Memory B cell (primary cell): ENCODE results near the gene CAMK1D.

Experiments
- ATAC-seq: fragments of 150-1000 bp; cut with Tn5 transposase; 2 replicates; pipeline ENCODE4 v1.10.0; 2021; ENCODE audit warnings: low read depth, mild to moderate bottlenecking, moderate library complexity
- DNase-seq, 2 donors: peaks; one replicate each; pipeline ENCODE4 v3.0.0; 2022; ENCODE audit warnings: low spot score in 2 of 2
- H3K27ac Mint-ChIP-seq: one replicate; pipeline ENCODE4 v1.8.0; 2022; ENCODE audit warnings: mild to moderate bottlenecking, moderate library complexity, mixed read lengths
- H3K27me3 Mint-ChIP-seq: one replicate; pipeline ENCODE4 v1.8.0; 2022; ENCODE audit warnings: mixed read lengths
- H3K36me3 Mint-ChIP-seq: one replicate; pipeline ENCODE4 v1.8.0; 2022; ENCODE audit warnings: mild to moderate bottlenecking, mixed read lengths
- H3K4me1 Mint-ChIP-seq: one replicate; pipeline ENCODE4 v1.8.0; 2022; ENCODE audit warnings: mixed read lengths
- H3K4me3 Mint-ChIP-seq: one replicate; pipeline ENCODE4 v1.8.0; 2022; ENCODE audit warnings: mild to moderate bottlenecking, moderate library complexity, mixed read lengths
- H3K9me3 Mint-ChIP-seq: one replicate; pipeline ENCODE4 v1.8.0; 2022; ENCODE audit warnings: mixed read lengths

Gene CAMK1D

GRCh38 chr10:12782537-12782936 lies 433.2 kb downstream of the CAMK1D start:
- DNase-seq (peak in 1 of 2 donors; percentile 18), ATAC-seq (no peak)
- H3K36me3 Mint-ChIP-seq: peaks cover 41% of the 10 kb centered on the region
- H3K9me3 Mint-ChIP-seq: no peaks in the 10 kb centered on the region
- H3K4me3 Mint-ChIP-seq: no peak overlapping the region
- H3K27ac Mint-ChIP-seq: peak overlapping the region; percentile 72
- H3K27me3 Mint-ChIP-seq: no peaks in the 10 kb centered on the region
- peaks cover 7% of the 10 kb centered on the region for H3K4me1 Mint-ChIP-seq

DNA sequence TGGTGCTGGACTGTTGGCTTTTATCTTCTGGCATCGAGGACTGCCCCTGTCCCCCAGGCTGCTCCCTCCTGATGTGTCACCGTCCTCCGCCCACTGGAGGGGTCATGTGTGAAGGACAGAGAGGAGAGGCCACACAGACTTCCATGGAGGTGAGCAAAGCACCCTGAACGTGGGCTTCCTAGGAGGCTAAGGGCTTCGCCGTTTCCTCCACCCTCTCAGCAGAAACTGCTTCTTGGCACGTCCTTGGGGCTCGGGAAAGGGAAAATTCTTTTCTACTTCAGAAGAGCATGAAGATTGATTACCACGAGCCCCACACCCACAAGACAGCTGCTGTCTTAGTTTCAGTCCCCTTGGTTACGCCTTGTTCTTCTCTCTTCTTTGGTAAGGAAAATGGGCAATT lies 433.9 kb downstream of the CAMK1D start:
- no peak overlapping the region for H3K4me3 Mint-ChIP-seq
- H3K36me3 Mint-ChIP-seq: peaks cover 40% of the 10 kb centered on the region
- ATAC-seq (no peak), DNase-seq (no peak)
- no peaks in the 10 kb centered on the region for H3K27me3 Mint-ChIP-seq
- H3K9me3 Mint-ChIP-seq: no peaks in the 10 kb centered on the region
- no peak overlapping the region for H3K27ac Mint-ChIP-seq
- H3K4me1 Mint-ChIP-seq: peaks cover 7% of the 10 kb centered on the region

DNA sequence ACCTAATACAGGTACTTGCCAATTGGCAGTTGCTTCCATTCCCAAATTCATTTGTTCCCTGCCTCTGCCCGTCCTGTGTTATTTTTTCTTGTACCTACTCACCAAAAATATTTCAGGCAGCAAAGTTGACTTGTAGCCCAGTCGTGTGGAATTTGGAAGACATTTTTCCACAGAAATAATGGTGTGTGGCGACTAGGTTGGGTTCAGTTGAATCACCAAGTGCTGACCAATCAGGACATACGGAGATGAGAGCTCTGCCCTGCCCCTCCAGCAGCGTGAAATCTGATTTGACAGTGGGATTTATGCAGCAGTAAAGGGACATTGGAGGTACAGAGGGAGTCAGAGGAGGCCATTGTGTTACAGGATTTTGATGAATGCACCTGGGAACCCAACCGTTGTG lies 435.3 kb downstream of the CAMK1D start:
- DNase-seq: no peak
- H3K4me1 Mint-ChIP-seq: peaks cover 7% of the 10 kb centered on the region
- H3K27ac Mint-ChIP-seq: no peak overlapping the region
- no peaks in the 10 kb centered on the region for H3K27me3 Mint-ChIP-seq
- H3K9me3 Mint-ChIP-seq: no peaks in the 10 kb centered on the region
- peaks cover 36% of the 10 kb centered on the region for H3K36me3 Mint-ChIP-seq
- H3K4me3 Mint-ChIP-seq: no peak overlapping the region
- ATAC-seq: no peak

- no peak for DNase-seq
- H3K27ac Mint-ChIP-seq: peak overlapping the region; percentile 22
- no peaks in the 10 kb centered on the region for H3K9me3 Mint-ChIP-seq
These were observed 436.1 kb downstream of the CAMK1D start for GRCh38 chr10:12785415-12785831.

GRCh38 chr10:12787297-12787696 lies 437.9 kb downstream of the CAMK1D start:
- Mint-ChIP-seq H3K36me3 (peaks cover 33% of the 10 kb centered on the region), H3K9me3 (no peaks in the 10 kb centered on the region), H3K27me3 (no peaks in the 10 kb centered on the region), H3K4me3 (no peak overlapping the region), H3K27ac (no peak overlapping the region), H3K4me1 (peaks cover 4% of the 10 kb centered on the region)
- DNase-seq (no peak), ATAC-seq (no peak)

More at GRCh38 chr10:12785415-12785831, 436.1 kb downstream of the CAMK1D start:
- Mint-ChIP-seq H3K36me3 (peaks cover 36% of the 10 kb centered on the region), H3K27me3 (no peaks in the 10 kb centered on the region), H3K4me1 (peaks cover 6% of the 10 kb centered on the region), H3K4me3 (no peak overlapping the region)
- no peak for ATAC-seq

DNA sequence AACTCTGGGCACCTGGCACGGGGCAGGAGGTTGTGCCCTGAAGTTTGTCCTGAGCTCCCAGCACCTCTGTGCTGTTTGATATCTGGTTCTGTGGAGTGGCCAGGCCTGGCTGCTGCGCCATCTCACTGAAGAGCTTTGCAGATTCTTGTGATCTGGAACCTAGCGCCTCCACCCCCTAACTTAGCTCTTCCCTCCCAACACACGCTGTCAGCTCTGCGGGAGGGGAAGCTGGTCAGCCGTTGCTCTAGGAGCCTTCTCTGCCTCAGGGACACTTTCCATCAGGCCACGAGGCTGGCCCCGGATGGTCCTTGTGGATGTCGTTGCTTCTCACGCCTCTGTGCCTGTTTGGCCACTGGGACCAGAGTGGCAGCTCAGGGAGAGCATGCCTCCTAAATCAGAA lies 438.9 kb downstream of the CAMK1D start:
- DNase-seq: no peak
- no peaks in the 10 kb centered on the region for H3K4me1 Mint-ChIP-seq
- no peaks in the 10 kb centered on the region for H3K27me3 Mint-ChIP-seq
- no peak overlapping the region for H3K4me3 Mint-ChIP-seq
- H3K36me3 Mint-ChIP-seq: peaks cover 28% of the 10 kb centered on the region
- no peak for ATAC-seq
- no peaks in the 10 kb centered on the region for H3K9me3 Mint-ChIP-seq
- no peak overlapping the region for H3K27ac Mint-ChIP-seq

- no peaks in the 10 kb centered on the region for H3K9me3 Mint-ChIP-seq
- H3K36me3 Mint-ChIP-seq: peaks cover 38% of the 10 kb centered on the region
- no peak overlapping the region for H3K4me3 Mint-ChIP-seq
- no peaks in the 10 kb centered on the region for H3K4me1 Mint-ChIP-seq
- DNase-seq (no peak), ATAC-seq (no peak)
- H3K27me3 Mint-ChIP-seq: no peaks in the 10 kb centered on the region
- H3K27ac Mint-ChIP-seq: no peak overlapping the region
These were observed 440.9 kb downstream of the CAMK1D start for GRCh38 chr10:12790270-12790669.

DNA sequence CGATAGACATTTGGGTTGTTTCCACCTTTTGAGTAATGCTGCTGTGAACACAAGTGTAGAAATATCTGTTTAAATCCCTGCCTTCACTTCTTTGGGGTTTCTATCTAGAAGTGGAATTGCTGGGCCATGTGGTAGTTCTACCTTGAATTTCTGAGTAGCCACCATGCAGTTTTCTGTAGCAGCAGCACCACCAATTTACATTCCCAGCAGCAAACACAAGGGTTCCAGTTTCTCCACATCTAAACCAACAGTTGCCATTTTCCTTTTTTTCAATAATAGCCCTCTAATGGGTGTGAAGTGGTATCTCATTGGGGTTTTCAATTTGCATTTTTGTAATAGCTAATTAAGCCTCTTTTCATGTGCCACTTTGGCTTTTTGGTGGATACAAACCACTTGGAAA lies 442.4 kb downstream of the CAMK1D start:
- DNase-seq (no peak), ATAC-seq (no peak)
- Mint-ChIP-seq H3K27me3 (no peaks in the 10 kb centered on the region), H3K4me3 (no peak overlapping the region), H3K27ac (no peak overlapping the region), H3K36me3 (peaks cover 33% of the 10 kb centered on the region), H3K9me3 (no peaks in the 10 kb centered on the region), H3K4me1 (no peaks in the 10 kb centered on the region)

DNA sequence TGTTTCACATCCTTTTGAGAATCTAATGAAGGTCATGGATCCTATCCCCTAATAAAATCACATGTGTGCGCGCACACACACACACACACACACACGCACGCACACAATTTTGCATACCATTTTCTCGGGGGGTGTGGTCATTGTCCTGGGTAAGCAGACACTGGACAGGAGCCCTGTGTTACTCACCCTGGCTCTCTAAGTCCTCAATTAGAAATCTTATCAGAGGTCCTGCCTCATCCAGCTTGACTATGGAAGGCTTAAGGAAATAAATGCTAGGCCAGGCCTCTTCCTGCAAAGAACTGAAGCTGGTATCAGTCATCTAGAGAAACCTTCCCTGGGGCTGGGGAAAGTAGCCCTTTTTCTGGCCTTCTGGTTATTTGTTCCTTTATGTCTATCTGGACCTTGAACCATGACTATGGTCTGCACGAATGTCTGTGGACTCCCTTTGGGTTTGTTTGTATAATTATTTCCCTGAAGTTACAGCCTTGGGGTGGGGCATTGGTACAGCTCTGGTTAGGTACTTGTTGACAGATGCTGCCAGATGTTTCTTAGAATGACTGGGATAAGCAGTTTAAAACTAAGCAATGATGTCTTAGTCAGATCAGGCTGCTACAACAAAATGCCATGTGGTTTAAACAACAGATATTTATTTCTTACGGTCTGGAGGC lies 443.7 kb downstream of the CAMK1D start:
- Mint-ChIP-seq H3K27me3 (no peaks in the 10 kb centered on the region), H3K4me1 (no peaks in the 10 kb centered on the region), H3K9me3 (no peaks in the 10 kb centered on the region), H3K4me3 (no peak overlapping the region), H3K27ac (peak overlapping the region; percentile 17), H3K36me3 (peaks cover 28% of the 10 kb centered on the region)
- DNase-seq (no peak), ATAC-seq (no peak)

DNA sequence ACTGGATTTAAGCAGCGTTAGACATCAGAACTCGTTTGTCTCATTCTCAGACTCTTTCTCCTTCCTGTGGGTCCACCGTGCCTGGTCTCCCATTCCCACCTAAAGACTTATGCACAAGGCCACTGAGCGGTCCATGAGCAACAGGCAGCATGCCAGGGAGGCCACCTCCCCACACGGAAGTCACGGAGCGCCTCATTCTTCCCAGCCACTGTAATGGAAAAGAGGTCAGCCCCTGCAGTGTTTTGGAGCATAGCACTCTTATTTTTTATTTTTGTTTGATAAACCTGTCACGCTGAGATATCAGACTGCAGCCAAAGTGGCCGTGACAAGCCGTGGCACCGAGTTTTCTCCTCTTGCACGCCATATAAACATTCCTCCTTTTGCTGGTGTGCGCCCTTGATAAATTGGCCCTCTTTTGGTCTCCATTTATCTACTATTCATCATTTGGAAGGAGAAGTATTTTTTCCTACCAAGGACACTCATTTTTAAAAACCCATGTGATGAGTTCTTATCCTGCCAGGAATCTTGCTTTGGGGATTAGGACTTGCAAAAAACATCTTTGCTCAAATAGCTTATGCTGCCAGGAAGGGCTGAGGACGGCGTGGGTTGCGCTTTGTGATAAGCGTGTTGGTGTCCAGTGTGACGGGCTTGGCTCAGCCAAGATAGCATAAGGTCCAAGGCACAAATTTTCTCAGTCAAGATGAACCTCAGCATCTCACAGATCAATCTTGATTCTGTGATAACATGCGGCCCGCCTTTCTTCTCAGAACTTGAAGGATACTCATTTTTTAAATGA lies 446.2 kb downstream of the CAMK1D start:
- peaks cover 34% of the 10 kb centered on the region for H3K36me3 Mint-ChIP-seq
- no peak overlapping the region for H3K27ac Mint-ChIP-seq

GRCh38 chr10:12796401-12797160 lies 447.2 kb downstream of the CAMK1D start:
- Mint-ChIP-seq H3K27me3 (no peaks in the 10 kb centered on the region), H3K4me1 (peaks cover 4% of the 10 kb centered on the region), H3K4me3 (no peak overlapping the region), H3K36me3 (peaks cover 31% of the 10 kb centered on the region), H3K9me3 (no peaks in the 10 kb centered on the region), H3K27ac (no peak overlapping the region)
- DNase-seq (no peak), ATAC-seq (no peak)

More for the DNA sequence above, 446.2 kb downstream of the CAMK1D start:
- Mint-ChIP-seq H3K4me1 (no peaks in the 10 kb centered on the region), H3K9me3 (no peaks in the 10 kb centered on the region), H3K4me3 (no peak overlapping the region), H3K27me3 (no peaks in the 10 kb centered on the region)
- DNase-seq (no peak), ATAC-seq (no peak)

DNA sequence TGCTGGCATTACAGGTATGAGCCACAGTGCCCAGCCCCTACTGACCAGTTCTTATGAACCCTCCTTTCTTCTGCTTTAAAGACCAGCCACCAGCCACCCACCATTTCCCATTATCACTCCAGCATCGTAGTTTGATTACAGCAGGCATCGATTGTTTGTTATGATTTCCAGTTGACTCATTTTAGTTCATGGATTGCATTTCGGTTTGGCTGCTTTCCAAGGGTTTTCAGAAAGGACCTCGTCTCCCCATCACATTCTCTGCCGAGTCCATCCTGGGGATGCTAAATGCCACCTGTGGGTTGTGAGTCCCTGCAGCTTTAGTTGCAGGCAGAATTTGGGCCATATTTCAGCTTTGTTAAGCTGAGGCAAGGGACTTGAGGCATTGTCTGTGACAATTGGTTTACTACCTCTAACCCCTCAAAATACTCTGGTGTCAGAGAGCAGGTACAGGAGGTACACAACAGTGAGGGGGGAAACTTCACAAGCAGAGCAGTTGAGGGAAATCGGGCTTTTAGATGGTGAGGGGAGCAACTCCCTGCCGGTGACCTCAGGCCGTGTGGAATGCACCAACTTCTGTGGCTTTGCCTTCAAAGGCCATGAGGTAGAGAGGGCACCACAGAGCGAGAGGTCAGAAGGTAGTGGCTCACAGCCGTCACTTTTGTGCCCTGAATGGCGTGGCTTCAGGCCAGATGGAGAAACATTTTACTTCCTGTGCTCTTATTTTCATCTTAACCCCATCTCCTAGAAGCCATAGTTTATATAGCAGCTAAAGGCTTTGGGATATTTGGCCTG lies 448.3 kb downstream of the CAMK1D start:
- Mint-ChIP-seq H3K27me3 (no peaks in the 10 kb centered on the region), H3K27ac (no peak overlapping the region), H3K4me3 (no peak overlapping the region), H3K36me3 (peaks cover 31% of the 10 kb centered on the region), H3K4me1 (peaks cover 4% of the 10 kb centered on the region), H3K9me3 (no peaks in the 10 kb centered on the region)
- no peak for DNase-seq
- ATAC-seq: no peak

DNA sequence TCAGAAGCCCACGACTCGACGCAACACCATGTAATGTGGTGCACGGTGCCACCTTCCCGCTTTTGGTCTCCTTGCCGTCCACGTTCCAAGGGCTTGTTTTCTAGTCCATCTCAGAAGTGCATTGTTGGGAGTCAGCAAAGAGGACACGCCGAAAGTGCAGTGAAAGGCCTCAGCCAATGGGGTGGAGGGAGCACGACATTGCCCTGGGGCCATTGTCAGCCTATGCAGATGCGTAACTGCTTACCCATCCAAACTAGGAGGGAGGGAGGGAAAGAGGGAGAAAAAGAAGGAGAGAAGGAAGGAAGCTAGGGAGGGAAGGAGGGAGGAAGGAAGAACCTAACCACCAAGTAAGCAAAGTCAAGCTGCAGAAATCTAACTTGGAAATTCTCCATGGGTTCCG lies 449.8 kb downstream of the CAMK1D start:
- Mint-ChIP-seq H3K27ac (peak overlapping the region; percentile 7), H3K36me3 (peaks cover 23% of the 10 kb centered on the region), H3K9me3 (no peaks in the 10 kb centered on the region), H3K4me1 (peaks cover 4% of the 10 kb centered on the region), H3K4me3 (no peak overlapping the region), H3K27me3 (no peaks in the 10 kb centered on the region)
- ATAC-seq (no peak), DNase-seq (no peak)
